CD4-positive, alpha-beta T cell (primary cell): ENCODE results near the gene PRKG1. TPM values are rescaled to one million over a fixed set of nuclear protein-coding genes. Genes with fewer than 3 reads are reported as not detected.

Experiments
- ATAC-seq: fragments of 200-7000 bp; cut with Tn5 transposase; one replicate; pipeline ENCODE4 v1.10.0; 2022; ENCODE audit warnings: mild to moderate bottlenecking; ENCODE audit not compliant: poor library complexity
- CTCF ChIA-PET: fragments of 350-600 bp; sonication (Branson Sonifier 250); formaldehyde crosslinking; loops from one replicate; lab custom pipeline; 2021; ENCODE audit warnings: antibody characterized with exemption, inconsistent platforms; lab: Charles Lee
- POLR2A ChIA-PET: fragments of 350-600 bp; sonication (Branson Sonifier 250); formaldehyde crosslinking; loops from one replicate; lab custom pipeline; 2021; ENCODE audit warnings: antibody characterized with exemption, inconsistent platforms; lab: Charles Lee
- DNase-seq, 14 experiments: peaks; one replicate each; pipeline ENCODE4 v3.0.0-alpha.2; 2013 to 2020; ENCODE audit warnings: mixed read lengths in 2 of 14
- H3K27ac ChIP-seq, 2 donors: one replicate each; pipeline versions ENCODE4 v1.5.1 to v1.7.0; 2013; ENCODE audit warnings: low read length in 2 of 2, low read depth in 1 of 2, mild to moderate bottlenecking in 1 of 2
- H3K27me3 ChIP-seq, 2 experiments: 1 replicate in 1 of 2; 2 replicates in 1 of 2; pipeline versions ENCODE4 v1.6.1 to v1.7.0; 2013; ENCODE audit warnings: low read length in 2 of 2, control low read depth in 1 of 2, mild to moderate bottlenecking in 1 of 2, moderate library complexity in 1 of 2; ENCODE audit not compliant: insufficient read depth in 2 of 2, control insufficient read depth in 1 of 2
- H3K36me3 ChIP-seq: one replicate; pipeline ENCODE4 v1.6.1; 2013; ENCODE audit warnings: low read length, control low read depth; ENCODE audit not compliant: insufficient read depth
- H3K4me1 ChIP-seq: one replicate; pipeline ENCODE4 v1.6.1; 2013; ENCODE audit warnings: low read length, control low read depth; ENCODE audit not compliant: insufficient read depth
- H3K4me3 ChIP-seq: one replicate; pipeline ENCODE4 v1.5.1; 2013; ENCODE audit warnings: mild to moderate bottlenecking, low read length, moderate library complexity
- H3K9me3 ChIP-seq, 2 experiments: 1 replicate in 1 of 2; 2 replicates in 1 of 2; pipeline versions ENCODE4 v1.6.1 to v1.7.0; 2013; ENCODE audit warnings: low read length in 2 of 2, mild to moderate bottlenecking in 2 of 2, control low read depth in 1 of 2, moderate library complexity in 1 of 2; ENCODE audit not compliant: control insufficient read depth in 1 of 2, insufficient read depth in 1 of 2
- H3K27ac Mint-ChIP-seq: one replicate; pipeline ENCODE4 v1.8.0; 2020; ENCODE audit warnings: mixed read lengths
- H3K27me3 Mint-ChIP-seq: one replicate; pipeline ENCODE4 v1.8.0; 2021; ENCODE audit warnings: mixed read lengths
- H3K36me3 Mint-ChIP-seq: one replicate; pipeline ENCODE4 v1.8.0; 2021; ENCODE audit warnings: low read depth, mixed read lengths
- H3K4me1 Mint-ChIP-seq: one replicate; pipeline ENCODE4 v1.8.0; 2021; ENCODE audit warnings: low read depth, mixed read lengths
- H3K4me3 Mint-ChIP-seq: one replicate; pipeline ENCODE4 v1.8.0; 2020; ENCODE audit warnings: mild to moderate bottlenecking, mixed read lengths
- H3K9me3 Mint-ChIP-seq: one replicate; pipeline ENCODE4 v1.8.0; 2020; ENCODE audit warnings: mixed read lengths
- CTCF ChIP-seq: fragments of 200-600 bp; IDR thresholded peaks from one replicate; pipeline ENCODE4 v1.8.0; 2022; ENCODE audit warnings: antibody characterized with exemption, mild to moderate bottlenecking
- intact Hi-C, 2 experiments: fragments of 100-400 bp; cut with DNase I in 1 of 2; cut with micrococcal nuclease in 1 of 2; formaldehyde crosslinking; loops; one replicate each; pipeline versions ENCODE4 v1.15.1 to v1.9.0; 2023 to 2025; cut with DNase I, micrococcal nuclease
- total RNA-seq, 174 experiments: library from RNA in 2 of 174; stranded (reverse) in 2 of 174; gene quantifications; one replicate each; pipeline ENCODE4 v1.2.3 and lab custom pipeline; 2021 to 2026

The PRKG1 gene
- total RNA-seq, 2 experiments from 2014 or later: 0.31 TPM; not detected in 1

- no peak overlapping the region for H3K4me3 ChIP-seq
- Mint-ChIP-seq H3K36me3 (no peaks in the 10 kb centered on the region), H3K9me3 (no peaks in the 10 kb centered on the region), H3K4me3 (no peak overlapping the region), H3K27me3 (no peaks in the 10 kb centered on the region), H3K4me1 (no peaks in the 10 kb centered on the region), H3K27ac (no peak overlapping the region)
- ATAC-seq: no peak
- no peak for TF ChIP-seq CTCF
- ChIA-PET POLR2A (no interaction called here), CTCF (no interaction called here)
- H3K4me1 ChIP-seq: no peaks in the 10 kb centered on the region
- no peak for DNase-seq
- H3K27me3 ChIP-seq: no peaks in the 10 kb centered on the region
- no peaks in the 10 kb centered on the region for H3K9me3 ChIP-seq
- H3K36me3 ChIP-seq: no peaks in the 10 kb centered on the region
- intact Hi-C loops: no loop called here
- no peak overlapping the region for H3K27ac ChIP-seq
These were observed 38.7 kb downstream of the PRKG1 start for GRCh38 chr10:51113007-51113406.

- no peaks in the 10 kb centered on the region for H3K27me3 ChIP-seq
- intact Hi-C loops: no loop called here
- ChIA-PET CTCF (no interaction called here), POLR2A (no interaction called here)
- no peaks in the 10 kb centered on the region for H3K4me1 Mint-ChIP-seq
- H3K36me3 ChIP-seq: no peaks in the 10 kb centered on the region
- no peak overlapping the region for H3K4me3 ChIP-seq
- no peaks in the 10 kb centered on the region for H3K9me3 ChIP-seq
- H3K9me3 Mint-ChIP-seq: no peaks in the 10 kb centered on the region
- H3K36me3 Mint-ChIP-seq: no peaks in the 10 kb centered on the region
- no peak for TF ChIP-seq CTCF
- H3K4me1 ChIP-seq: no peaks in the 10 kb centered on the region
- H3K27ac ChIP-seq: no peak overlapping the region
- no peak overlapping the region for H3K27ac Mint-ChIP-seq
- DNase-seq (no peak), ATAC-seq (no peak)
- H3K27me3 Mint-ChIP-seq: no peaks in the 10 kb centered on the region
- no peak overlapping the region for H3K4me3 Mint-ChIP-seq
These were observed 42.9 kb downstream of the PRKG1 start for GRCh38 chr10:51117053-51117660.

- no peak for TF ChIP-seq CTCF
- no peak for ATAC-seq
- Histone ChIP-seq H3K27ac (no peak overlapping the region), H3K36me3 (no peaks in the 10 kb centered on the region), H3K9me3 (no peaks in the 10 kb centered on the region), H3K4me1 (no peaks in the 10 kb centered on the region), H3K27me3 (no peaks in the 10 kb centered on the region), H3K4me3 (no peak overlapping the region)
- Mint-ChIP-seq H3K4me3 (no peak overlapping the region), H3K4me1 (no peaks in the 10 kb centered on the region), H3K9me3 (no peaks in the 10 kb centered on the region), H3K27me3 (no peaks in the 10 kb centered on the region), H3K36me3 (no peaks in the 10 kb centered on the region), H3K27ac (no peak overlapping the region)
- intact Hi-C loops: no loop called here
- ChIA-PET CTCF (no interaction called here), POLR2A (no interaction called here)
- DNase-seq: no peak
These were observed 43.5 kb downstream of the PRKG1 start for GRCh38 chr10:51117794-51118193.
